ENCODE results near the gene GALNTL6.

GALNTL6 gene

GRCh38 chr4:172489861-172490260 is 676.7 kb downstream of the GALNTL6 start:
- no peak for DNase-seq (ENCODE audit: low read depth in 2 of 2)
- no peak overlapping the region for H3K4me3 ChIP-seq (replicated peaks in 1 of 2; ENCODE audit: low read depth in 2 of 2, low read length in 2 of 2)
- no peak for TF ChIP-seq CTCF (IDR thresholded peaks at IDR 0.05; ENCODE audit: low read depth, low read length)

- no peak for TF ChIP-seq CTCF (IDR thresholded peaks at IDR 0.05; ENCODE audit: low read depth, low read length)
- no peak for DNase-seq (ENCODE audit: low read depth in 2 of 2)
- no peak overlapping the region for H3K4me3 ChIP-seq (replicated peaks in 1 of 2; ENCODE audit: low read depth in 2 of 2, low read length in 2 of 2)
Observed at GRCh38 chr4:172495769-172496168, 682.6 kb downstream of the GALNTL6 start.

- TF ChIP-seq CTCF (IDR thresholded peaks at IDR 0.05; ENCODE audit: low read depth, low read length), result no peak
- no peak for DNase-seq (ENCODE audit: low read depth in 2 of 2)
- H3K4me3 ChIP-seq (replicated peaks in 1 of 2; ENCODE audit: low read depth in 2 of 2, low read length in 2 of 2), result no peak overlapping the region
Observed at GRCh38 chr4:172497321-172497720, 684.1 kb downstream of the GALNTL6 start.

- DNase-seq (ENCODE audit: low read depth in 2 of 2), result no peak
- H3K4me3 ChIP-seq (replicated peaks in 1 of 2; ENCODE audit: low read depth in 2 of 2, low read length in 2 of 2), result no peak overlapping the region
- TF ChIP-seq CTCF (IDR thresholded peaks at IDR 0.05; ENCODE audit: low read depth, low read length), result no peak
Observed at GRCh38 chr4:172514011-172514410, 700.8 kb downstream of the GALNTL6 start.

GRCh38 chr4:172514801-172515200 is 701.6 kb downstream of the GALNTL6 start:
- H3K4me3 ChIP-seq (replicated peaks in 1 of 2; ENCODE audit: low read depth in 2 of 2, low read length in 2 of 2), result no peak overlapping the region
- TF ChIP-seq CTCF (IDR thresholded peaks at IDR 0.05; ENCODE audit: low read depth, low read length), result no peak
- DNase-seq (ENCODE audit: low read depth in 2 of 2), result no peak

- DNase-seq (ENCODE audit: low read depth in 2 of 2), result no peak
- no peak for TF ChIP-seq CTCF (IDR thresholded peaks at IDR 0.05; ENCODE audit: low read depth, low read length)
Observed at GRCh38 chr4:172515266-172515879, 702.2 kb downstream of the GALNTL6 start.

GRCh38 chr4:172517391-172517790 is 704.2 kb downstream of the GALNTL6 start:
- DNase-seq (ENCODE audit: low read depth in 2 of 2), result no peak
- no peak overlapping the region for H3K4me3 ChIP-seq (replicated peaks in 1 of 2; ENCODE audit: low read depth in 2 of 2, low read length in 2 of 2)
- no peak for TF ChIP-seq CTCF (IDR thresholded peaks at IDR 0.05; ENCODE audit: low read depth, low read length)

More at GRCh38 chr4:172515266-172515879, 702.2 kb downstream of the GALNTL6 start:
- H3K4me3 ChIP-seq (replicated peaks in 1 of 2; ENCODE audit: low read depth in 2 of 2, low read length in 2 of 2), result no peak overlapping the region

Measured in cardiac fibroblast (primary cell).